ENCODE data around the gene USH2A.

The USH2A gene

DNA sequence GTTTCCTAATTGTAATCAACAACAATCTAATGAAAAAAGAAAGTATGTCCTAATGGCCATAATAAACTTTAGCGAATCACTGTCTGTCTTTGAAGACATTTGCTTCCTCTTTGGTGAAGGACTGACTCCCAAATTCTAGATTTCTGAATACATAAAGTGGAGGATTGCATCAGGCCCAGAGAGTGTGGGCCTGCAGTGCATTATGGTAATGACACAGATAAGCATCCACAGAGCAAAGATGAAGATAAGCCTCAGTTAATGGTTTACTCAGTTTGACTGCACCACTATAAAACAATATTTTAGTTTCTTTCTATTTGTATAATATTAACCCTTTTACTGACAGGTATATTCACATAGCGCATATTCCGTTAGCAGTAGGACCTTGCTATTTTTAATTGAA is 490.7 kb downstream of the USH2A start:
- no peak for DNase-seq (ENCODE audit: low read depth)

DNA sequence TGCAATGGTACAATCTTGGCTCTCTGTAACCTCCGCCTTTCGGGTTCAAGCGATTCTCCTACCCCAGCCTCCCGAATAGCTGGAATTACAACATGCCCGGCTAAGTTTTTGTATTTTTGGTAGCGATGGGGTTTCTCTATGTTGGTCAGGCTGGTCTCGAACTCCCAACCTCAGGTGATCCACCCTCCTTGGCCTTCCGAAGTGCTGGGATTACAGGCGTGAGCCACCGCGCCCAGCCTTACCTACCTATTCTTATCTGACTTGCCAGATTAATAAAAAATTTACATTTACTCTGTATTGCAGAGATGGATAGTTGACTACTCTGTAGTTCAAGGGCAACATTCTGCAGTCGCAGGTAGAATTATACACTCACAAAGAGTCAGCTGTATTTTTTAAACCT is 496.6 kb downstream of the USH2A start:
- no peak for DNase-seq (ENCODE audit: low read depth)

DNA sequence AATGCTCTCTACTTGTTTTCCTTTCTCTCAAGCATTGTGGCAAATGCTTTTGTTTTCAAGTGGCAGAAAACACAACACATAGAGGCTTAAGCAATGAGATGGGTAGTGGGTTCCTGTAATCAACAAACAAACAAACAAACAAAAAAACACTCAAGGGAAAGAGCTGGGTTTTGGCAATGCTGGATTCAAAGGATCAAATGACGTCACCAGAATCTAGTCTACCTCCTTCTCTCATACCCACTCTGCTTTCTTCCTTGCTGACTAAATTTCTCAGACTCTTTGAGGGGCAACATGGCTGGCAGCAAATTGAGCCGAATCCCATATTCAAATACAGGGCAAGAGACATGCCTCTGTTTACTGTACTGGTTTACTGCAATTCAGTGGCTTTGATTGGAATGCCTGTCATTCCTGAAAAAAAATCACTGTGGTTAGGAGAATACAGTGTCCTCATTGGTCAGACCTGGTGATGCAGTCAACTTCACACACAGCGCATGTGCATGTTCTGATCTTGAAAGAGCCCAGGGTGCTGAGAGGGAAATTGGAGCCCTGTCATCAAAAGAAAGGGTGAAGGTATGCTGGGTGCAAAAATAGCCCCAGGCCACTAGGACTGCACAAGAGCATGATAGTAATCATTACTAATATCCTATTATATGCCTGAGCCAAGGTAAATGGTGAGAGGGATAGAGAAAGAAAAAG is 500.0 kb downstream of the USH2A start:
- DNase-seq (ENCODE audit: low read depth), result peak; percentile 16

DNA sequence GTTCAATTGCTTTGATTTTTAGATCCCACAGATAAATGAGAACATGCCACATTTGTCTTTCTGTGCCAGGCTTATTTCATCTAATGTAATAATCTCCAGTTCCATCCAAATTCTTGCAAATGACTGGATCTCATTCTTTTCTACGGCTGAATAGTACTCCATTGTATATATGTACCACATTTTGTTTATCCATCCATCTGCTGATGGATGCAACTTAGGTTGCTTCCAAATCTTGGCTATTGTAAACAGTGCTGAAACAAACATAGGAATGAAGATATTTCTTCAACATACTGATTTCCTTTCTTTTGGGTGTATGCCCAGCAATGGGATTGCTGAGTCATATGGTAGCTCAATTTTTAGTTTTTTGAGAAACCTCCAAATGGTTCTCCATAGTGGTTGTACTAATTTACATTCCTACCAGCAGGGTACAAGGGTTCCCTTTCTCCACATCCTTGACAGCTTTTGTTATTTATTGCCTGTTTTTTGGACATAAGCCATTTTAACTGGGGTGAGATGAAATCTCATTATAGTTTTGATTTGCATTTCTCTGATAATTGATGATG is 511.8 kb downstream of the USH2A start:
- DNase-seq (ENCODE audit: low read depth), result peak; percentile 14

DNA sequence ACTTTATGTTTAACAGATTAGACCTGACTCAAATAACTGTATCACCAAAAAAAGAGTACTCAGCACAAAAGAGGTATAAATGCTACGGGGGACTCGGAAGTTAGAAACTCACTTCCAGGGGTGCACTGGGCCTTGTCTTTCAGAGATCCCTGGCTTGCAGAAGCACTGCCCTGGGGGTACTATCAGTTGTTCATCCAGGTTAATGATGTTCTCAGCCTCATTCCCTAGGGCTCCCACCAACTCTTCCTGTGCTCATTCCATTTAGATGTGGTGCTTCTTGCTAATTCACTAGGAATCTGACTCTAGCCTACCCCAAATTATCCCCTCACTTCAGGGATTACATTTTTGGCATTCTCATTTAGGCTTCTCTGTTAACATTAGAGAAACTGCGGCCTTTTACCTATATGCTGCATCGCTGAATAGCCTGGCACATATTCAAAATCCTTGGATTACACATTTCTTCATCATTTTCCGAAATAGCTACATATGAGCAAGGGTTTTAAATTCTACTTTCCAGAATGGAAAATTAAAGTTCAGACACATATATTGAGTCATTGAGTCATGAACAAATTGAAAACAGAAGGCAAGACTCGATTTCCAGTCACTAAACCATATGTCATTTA is 517.6 kb downstream of the USH2A start:
- no peak for DNase-seq (ENCODE audit: low read depth)

DNA sequence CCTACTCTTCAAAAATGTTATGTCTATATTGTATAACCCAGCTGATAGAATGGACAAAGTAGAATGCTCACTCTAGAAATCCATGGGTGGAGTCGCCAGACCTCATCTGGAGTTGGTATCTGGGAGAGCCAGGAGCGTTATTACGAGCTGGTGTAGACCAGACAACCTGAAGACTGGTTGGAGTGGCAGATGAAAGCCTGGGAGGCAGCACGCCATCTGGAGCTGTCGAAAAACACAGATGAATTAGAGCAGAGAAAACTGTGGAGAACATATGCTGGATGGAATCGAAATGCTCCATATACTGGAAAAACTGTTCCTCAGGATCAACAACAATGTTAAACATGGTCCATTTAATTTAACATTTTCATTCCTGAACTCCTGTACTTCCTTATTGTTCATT is 522.6 kb downstream of the USH2A start:
- no peak for DNase-seq (ENCODE audit: low read depth)

DNA sequence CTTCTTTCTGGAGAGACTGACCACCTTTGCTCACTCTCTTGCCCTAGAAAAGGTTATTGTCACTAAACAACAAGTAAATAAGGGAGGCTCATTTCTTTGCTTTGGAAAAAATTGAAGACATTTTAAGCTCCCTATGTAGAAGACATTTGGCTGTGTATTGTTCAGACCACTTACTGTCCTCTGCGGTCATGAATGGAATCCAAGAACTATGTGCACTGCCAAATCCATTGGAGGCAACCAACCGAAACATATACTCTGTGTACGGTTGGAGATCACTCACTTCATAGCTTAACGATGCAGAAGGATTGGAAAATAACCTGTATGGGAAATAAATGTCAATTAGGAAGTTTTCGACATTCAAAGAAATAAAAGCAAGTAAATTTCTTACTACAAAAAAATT is 523.3 kb downstream of the USH2A start:
- DNase-seq (ENCODE audit: low read depth), result peak; percentile 30

DNA sequence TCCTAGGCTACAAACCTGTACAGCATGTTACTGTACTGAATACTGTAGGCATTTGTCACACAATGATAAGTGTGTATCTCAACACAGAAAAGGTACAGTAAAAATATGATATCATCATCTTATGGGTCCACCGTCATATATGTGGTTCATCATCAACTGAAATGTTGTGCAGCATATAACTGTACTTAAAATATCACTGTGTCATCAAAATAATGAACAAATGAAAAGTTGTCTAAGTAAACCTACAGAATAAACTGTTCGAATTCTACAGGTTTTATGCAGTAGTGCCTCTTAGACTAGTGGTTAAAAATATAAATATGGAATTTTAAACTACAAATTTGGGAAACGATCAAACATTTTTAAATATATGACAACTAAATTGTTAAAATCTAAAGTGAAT is 527.4 kb downstream of the USH2A start:
- no peak for DNase-seq (ENCODE audit: low read depth)

DNA sequence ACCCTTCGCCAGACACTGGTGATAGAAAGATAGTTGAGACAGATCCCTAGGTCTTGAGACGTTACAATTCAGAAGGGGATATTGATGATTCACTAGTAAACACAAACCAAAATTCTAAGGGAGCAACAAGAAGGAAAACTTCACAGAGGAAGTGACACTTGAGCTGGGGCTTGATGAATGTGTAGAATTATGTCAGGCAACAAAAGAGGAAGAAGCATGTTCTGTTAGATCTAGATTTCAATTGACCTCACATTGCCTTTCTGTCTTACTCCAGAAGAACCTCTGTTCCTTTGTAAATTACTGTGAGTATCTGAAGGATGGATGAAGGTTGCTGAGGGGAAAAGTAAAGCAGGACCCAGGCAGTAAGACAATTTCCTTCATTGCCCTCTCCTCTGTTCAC is 528.0 kb downstream of the USH2A start:
- DNase-seq (ENCODE audit: low read depth), result no peak

DNA sequence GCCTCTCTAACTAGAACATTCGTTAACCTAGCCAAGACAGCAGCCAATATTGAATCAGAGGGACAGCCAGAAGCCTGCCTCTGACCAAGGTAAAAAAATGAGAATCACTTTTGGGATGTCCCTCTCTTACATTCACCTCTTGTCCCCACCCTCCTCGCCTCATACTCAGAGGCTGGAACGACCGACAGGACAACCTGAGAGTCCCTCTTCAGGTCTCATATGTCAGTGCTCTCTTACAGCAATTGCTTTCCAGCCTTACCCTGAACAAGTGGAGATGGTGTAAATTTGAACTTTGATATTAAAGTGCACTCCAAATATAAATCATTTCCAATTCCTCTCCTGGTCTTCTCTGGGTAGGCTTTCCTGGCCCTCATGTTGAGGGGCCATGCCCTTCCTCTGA is 528.6 kb downstream of the USH2A start:
- DNase-seq (ENCODE audit: low read depth), result no peak

DNA sequence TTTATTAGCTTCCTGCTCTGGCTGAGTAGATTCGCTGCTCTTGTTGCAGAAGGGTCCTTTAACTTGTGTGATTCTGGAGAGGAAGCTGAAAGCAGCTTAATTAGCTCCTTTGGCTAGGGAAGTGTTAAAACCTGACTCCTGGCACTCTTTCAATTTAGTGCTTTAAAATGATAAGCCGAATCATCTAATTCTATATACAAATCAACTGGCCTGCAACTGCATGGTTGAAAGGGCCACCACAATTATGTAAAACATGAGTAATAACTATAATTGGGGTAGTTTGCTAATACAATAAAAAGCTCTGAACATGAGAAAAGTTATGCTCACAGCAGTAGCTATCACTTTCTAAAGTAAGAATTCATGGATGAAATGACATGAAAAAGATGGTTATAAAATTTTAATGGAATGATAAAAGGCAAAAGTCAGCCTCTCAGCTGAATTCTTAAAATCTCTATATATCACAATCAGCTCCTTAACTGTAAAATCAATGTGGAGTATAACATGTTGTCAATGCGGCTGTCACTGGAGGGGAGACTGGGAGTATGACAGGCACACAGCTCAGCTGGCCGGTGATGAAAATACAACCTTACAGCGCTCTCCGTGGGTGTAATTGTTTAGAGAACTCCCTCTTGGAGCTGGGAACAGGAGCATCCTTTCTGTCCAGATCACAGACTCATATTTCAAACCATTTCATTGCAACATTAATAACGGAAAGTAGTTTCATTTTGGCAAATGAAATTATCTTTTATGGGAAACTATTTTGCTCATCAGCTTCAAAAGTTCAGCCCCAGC is 531.8 kb downstream of the USH2A start:
- no peak for DNase-seq (ENCODE audit: low read depth)

DNA sequence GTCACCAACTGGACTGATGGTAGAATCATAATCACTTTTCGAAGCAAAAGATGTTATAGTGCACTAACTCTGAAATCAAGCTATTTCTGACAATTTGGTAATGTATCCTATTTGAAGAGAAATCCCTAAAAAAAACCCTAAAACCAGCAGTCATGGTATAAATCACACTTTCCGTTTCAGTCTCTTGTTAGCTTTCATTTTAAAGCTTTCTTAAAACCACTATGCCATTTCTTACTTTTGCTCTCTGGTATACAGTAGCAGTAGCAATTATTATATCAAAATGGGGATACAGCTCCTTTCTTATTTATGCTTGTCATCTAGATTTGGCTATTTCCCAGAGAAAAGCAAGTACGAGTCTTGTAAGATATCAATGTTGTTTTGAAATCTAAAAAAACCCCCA is 532.8 kb downstream of the USH2A start:
- DNase-seq (ENCODE audit: low read depth), result no peak

DNA sequence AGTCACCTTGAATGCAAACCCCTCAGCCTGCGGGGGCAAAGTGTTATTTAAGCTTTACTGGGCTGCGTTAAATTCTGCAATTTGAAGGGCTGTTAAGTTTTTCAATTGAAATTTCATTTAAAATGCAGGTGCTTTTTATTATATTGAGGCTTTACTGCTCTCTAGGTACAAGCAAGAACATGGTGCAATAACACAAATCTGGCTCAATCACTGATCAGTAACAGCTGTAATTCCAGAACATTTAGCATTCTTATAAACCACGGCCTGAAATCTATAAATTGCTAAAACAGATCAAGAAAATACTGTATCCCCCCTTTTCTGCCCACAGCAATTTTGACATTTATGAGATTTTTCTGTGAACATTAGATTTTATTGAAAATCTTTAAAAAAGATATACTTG is 533.4 kb downstream of the USH2A start:
- no peak for DNase-seq (ENCODE audit: low read depth)

DNA sequence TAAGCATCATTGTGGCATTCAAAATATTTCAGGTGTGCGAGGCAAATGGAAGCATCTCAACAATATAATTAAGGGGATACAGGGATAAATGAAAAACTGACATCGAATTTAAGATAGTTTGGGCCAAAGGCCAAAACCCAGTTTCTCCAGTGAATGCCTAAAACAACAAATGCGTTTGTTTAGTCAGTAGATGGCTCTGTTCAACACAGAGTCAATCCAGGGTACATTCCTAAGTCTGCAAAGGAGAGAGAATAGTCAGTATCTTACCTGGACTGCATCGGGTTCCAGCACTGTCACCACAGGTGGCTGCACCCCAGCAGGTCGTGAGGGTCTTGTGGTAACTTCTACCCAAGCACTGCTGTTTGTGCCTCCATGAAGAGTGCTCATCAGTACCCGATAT is 535.1 kb downstream of the USH2A start:
- no peak for DNase-seq (ENCODE audit: low read depth)

DNA sequence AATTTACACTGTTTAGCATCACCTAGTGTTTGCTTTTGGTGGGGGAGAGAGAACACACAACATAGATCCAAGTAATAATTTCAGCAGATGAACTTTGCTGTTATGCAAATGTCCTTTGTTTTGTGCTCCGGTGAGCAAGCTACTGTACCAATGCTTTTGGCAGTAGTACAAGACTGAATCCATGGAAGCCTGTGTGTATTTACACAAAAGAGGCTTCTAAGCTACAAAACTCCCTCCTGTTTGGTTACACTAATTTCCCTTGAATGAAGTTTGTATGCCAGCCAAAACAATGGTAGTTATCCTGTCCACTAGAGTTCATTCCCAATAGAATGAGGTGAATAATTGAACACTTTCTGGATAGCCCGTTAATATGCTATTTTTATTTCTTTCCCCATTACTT is 535.6 kb downstream of the USH2A start:
- DNase-seq (ENCODE audit: low read depth), result no peak

DNA sequence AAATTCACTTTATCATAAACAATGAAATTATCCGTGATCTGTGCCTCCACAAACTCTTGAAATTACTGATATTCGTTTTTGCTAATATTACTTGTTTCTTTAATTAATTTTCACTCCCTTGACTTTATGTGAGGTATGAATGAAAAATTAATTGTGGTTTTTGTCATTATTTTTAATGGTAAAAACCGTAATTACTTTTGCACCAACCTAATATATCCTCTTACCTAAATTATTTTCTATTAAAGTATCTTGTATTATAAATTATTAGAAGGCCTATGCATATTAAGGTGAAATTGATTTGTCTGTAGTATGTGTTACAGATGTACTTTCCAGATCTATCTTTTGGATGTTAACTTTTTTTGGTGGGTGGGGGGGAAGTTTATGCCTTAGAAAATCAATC is 540.2 kb downstream of the USH2A start:
- no peak for DNase-seq (ENCODE audit: low read depth)

DNA sequence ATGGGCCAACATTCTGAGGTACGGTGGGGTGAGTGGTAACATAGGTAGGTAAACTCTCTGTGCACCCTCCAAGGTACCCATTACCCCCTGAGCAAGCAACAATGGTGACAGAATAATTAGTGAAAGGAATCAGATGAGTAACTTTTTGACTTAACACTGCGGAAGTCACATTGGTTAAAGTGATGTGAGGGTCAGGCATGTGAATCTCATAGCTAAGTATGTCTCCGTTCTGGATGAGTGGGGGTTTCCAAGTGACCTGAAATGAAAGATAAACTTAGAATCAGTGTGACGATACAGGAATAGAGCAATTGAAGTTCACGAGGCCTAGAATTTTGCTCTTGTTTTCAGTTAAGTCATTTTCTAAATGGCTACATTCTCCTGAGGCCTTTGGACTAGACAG is 544.4 kb downstream of the USH2A start:
- DNase-seq (ENCODE audit: low read depth), result no peak

DNA sequence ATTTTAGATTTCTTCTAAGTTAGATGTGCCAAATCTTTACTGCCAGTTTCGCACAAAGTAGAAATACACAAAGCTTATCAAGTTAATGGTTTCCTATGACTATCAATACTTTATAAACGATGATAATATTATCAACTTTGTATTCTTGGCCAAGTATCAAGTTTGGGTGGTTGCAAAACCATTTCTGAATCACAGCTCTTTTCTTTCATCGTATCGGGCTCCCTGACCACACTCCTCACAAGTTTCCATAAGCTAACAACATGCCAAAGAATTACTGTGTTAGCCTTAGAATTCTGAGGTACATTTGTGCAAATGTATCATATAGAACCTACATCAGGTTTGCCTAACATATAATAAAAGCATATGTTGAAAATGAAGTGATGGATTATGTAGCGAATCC is 545.1 kb downstream of the USH2A start:
- peak; percentile 22 for DNase-seq (ENCODE audit: low read depth)

DNA sequence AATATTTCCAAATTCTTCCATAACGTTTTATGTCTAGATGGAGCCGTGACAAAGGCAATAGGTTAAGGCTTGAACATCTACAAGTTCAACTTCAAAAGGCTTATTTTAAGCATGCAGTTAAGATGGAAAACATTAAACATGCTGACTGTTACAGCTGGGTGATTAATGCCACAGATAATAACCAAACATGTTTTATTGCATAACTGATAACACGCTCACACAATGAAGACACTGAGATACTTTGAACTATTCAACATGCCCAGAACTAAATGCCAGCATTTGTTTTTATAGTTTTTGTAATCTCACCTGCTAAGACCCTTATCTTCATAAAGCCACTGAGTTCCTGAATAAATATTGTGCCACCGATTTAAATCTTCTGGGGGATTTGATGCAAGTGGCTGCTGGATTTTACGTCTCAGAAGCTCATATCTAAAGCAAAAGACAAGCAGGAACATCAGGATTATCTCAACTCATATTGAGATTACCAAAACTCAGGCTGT is 545.7 kb downstream of the USH2A start:
- DNase-seq (ENCODE audit: low read depth), result no peak

DNA sequence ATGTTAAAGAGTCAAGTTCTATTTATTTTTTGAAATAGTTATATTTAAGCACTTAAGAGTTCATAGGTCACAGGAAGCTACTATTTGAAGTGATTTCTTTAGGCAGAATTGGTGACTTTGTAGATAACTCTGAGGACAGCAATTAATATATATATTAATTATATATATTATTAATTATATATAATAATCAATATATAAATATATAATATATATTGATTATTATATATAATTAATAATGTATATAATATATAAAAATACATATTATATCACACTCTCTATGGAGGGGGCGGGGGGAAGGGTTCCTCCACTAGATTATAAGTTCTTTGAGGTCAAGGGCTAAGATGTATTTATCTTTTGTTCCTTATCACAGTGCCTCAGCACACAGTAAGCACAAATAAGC is 547.5 kb downstream of the USH2A start:
- DNase-seq (ENCODE audit: low read depth), result no peak

DNA sequence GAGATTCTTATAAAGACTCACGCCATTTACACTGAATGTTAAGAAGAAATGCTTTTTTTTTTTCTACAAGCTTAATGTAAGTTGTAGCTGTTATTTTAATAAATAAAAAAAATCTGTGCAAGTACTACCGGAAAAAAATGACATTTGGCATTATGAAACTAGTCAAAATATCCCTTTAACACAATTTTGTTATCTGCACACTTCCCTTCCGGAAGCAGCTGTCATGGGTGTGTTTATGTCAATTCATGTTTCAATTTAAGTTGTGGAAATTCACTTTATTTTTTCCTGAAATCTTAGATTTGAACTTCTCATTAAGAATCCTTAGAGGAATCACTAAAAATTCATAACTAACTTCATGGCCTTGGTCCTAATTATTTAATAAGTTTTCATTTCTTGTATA is 548.0 kb downstream of the USH2A start:
- no peak for DNase-seq (ENCODE audit: low read depth)

DNA sequence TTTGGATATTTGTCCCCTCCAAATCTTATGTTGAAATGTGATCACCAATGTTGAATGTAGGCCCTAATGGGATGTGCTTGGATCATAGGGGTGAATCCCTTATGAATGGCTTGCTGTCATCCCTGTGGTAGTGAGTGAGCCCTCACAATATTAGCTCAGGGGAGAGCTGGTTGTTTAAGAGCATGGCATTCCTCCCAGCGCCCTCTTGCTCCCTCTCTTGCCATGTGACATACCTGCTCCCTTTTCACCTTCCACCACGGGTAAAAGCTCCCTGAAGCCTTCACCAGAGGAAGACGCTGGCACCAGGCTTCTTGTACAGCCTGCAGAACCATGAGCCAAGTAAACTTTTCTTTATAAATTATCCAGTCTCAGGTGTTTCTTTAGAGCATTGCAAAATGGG is 550.6 kb downstream of the USH2A start:
- no peak for DNase-seq (ENCODE audit: low read depth)

DNA sequence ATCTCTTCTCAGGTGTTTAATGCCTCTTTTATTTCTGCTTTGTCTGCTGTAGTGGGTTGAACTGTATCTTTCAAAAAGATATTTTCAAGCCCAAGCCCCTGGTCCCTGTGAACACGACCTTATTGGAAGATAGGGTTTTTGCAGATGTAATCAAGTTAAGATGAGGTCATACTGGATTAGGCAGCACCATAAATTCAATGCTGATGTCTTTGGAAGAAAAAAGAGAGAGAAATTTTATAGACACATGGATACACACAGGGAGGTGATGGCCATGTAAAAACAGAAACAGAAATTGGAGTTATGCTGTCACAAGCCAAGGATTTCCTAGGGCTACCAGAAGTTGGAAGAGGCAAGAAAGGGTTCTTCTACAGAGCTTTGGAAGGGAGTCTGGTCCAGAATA is 554.7 kb downstream of the USH2A start:
- DNase-seq (ENCODE audit: low read depth), result no peak
